GM18498 (cell line): ENCODE results near the gene VSIG2.

Experiments
- ATAC-seq: cut with Tn5 transposase; IDR thresholded peaks from one replicate; pipeline ENCODE4 v1.9.1; 2021; ENCODE audit warnings: mild to moderate bottlenecking, moderate library complexity; ENCODE audit not compliant: unreplicated experiment

VSIG2 gene

DNA sequence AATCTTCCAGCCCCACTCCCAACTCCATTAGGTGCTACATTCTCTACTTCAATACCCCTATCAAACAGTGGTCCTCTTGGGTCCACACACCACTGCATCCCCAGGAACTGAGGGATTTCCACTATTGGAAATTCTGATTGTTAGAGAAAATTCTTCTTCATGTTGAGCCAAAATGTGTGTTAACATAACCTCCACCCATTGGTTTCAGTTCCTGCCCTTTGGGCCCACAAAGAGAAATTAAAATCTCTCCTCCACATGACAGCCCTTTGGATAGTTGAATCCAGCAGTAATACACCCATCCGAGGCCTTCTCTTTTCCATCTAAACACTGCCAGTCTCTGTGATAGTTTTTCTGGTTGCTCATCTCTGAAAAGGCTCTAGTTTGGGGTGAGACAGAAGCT lies 2.1 kb downstream of the VSIG2 start:
- ATAC-seq, result no peak

- no peak for ATAC-seq
These were observed 3.3 kb downstream of the VSIG2 start for GRCh38 chr11:124748481-124749343.

GRCh38 chr11:124748100-124748418 lies 4.0 kb downstream of the VSIG2 start:
- ATAC-seq, result no peak

DNA sequence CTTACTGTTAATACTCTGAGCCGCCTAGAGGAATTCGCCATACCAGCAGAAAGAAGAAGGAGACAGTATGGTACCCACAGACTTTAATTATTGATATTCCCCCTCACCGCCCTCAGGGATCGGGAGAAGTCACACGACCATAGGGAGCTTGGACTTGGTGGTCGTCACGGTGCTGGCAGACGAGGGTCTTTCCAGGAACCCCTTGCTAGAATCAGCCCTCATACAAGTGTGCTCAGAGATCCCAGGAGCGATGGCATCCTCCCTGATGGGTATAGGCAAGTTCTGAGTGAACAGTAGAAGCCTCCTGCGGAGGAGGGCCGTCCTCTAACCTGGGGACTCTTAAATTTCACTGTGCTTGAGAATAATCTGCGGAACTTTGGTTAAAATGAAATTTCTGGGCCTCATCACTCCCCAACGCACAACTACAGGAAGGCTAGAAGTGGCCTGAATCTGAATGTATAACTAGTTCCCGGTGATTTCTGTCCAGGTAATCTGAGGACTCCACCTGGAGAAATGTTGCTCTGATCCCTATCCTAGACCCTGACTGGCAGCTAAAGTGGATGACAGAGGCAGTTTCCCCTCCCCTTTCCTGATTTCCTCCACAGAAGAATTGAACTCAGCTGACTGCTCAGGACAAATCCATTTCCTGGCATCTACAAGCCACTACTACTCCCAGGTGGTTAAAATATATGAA lies 4.5 kb downstream of the VSIG2 start:
- no peak for ATAC-seq

- peak; percentile 95 for ATAC-seq
These were observed 5.3 kb downstream of the VSIG2 start for GRCh38 chr11:124746621-124747243.

DNA sequence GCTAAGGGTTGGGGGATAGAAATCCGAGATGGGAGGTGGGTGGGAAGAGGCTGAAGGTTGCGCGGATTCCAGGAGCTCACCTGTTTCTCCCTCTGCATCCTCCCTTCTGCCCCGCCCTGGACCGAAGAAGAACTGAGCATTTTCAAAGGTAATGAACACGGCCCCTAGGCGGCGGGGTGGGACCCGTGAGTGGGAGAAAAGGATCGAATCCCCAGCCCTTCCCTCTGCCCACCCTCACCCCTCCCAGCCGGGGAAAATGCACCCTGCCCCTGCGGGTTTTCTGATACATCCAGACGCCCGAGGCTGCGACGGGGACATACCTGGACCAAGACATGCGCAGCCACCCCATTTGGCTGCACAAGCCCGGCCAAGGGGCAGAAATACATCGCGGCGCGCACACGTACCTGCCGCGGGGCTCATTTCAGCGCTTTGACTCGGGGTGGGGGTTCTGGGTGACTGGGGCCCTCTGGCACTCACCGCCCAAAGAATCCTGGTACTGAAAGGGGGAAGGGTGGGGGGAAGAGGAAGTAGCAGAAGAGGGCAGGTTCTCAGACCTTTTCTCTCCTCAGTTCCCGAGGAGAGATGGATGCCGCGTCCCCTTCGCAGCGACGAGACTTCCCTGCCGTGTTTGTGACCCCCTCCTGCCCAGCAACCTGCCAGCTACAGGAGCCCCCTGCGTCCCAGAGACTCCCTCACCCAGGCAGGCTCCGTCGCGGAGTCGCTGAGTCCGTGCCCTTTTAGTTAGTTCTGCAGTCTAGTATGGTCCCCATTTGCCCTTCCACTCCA lies 6.0 kb downstream of the VSIG2 start:
- peak; percentile 26 for ATAC-seq

DNA sequence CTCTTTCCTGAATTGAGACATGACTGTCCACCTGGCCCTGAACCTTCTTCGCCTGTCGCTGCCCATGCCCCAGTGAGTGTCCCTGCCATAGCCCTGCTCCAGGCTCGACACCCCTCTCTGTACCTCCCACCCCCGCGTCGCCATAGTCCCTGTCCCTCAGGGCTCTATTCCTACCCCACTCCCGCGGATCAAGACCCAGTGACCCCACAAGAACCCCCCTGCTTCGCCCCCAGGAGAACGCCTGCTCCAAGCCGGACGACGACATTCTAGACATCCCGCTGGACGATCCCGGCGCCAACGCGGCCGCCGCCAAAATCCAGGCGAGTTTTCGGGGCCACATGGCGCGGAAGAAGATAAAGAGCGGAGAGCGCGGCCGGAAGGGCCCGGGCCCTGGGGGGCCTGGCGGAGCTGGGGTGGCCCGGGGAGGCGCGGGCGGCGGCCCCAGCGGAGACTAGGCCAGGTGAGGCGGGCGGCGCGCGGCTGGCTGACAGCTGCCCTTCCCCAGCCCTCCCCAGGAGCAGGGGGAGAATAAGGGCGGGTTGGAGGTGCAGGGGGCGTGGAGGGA lies 6.7 kb downstream of the VSIG2 start:
- no peak for ATAC-seq

- no peak for ATAC-seq
These were observed 9.0 kb downstream of the VSIG2 start for GRCh38 chr11:124743050-124743449.

- no peak for ATAC-seq
These were observed 9.5 kb downstream of the VSIG2 start for GRCh38 chr11:124742555-124742954.

GRCh38 chr11:124740277-124740882 lies 11.7 kb downstream of the VSIG2 start:
- ATAC-seq, result peak; percentile 45

- peak; percentile 99 for ATAC-seq
These were observed 12.4 kb downstream of the VSIG2 start, which contains the start of gene NRGN for GRCh38 chr11:124739479-124740276. NRGN (plus strand) TSS chr11:124739942; CDS start chr11:124740085, 143 bp downstream.

GRCh38 chr11:124738713-124739478 lies 13.2 kb downstream of the VSIG2 start:
- no peak for ATAC-seq

GRCh38 chr11:124737638-124738305 lies 14.3 kb downstream of the VSIG2 start:
- ATAC-seq, result no peak

DNA sequence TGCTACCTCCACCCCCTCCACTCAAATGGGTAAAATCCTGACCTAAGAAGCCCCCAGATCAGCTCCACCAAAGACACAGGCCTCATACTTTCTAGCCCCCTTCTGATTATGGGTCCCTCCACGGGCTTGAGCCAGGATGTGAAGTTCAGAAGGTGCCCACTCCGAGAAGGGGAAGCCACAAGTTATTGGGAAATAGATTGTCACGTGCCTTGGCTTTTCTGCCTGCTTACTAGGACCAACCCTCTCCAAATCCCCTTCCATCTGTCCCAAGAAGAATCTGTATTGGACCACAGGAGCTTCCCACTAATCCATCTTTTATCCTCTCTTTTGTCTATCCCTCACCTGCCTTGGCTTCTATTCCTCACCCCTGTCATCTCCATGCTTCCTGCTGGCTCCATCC lies 15.3 kb downstream of the VSIG2 start:
- no peak for ATAC-seq

GRCh38 chr11:124732230-124732629 lies 19.8 kb downstream of the VSIG2 start:
- ATAC-seq, result no peak

DNA sequence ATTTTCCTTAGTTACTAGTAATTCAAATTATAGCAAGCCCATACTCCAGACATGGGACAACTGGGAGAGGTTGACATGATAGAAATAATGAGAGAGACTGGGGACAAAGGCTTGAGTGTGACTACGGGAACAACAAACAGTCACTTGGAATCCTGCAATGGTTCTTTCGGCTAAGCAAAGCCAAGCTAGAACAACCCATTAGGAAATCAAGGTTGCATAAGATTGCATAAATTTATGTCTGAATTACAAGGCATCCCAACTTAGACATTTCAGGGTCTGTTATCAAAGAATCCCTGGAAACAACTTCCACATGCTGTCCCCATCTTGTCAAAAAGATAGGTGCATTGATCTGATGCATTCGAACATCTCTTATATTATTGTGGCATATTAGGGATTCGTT lies 22.5 kb downstream of the VSIG2 start:
- ATAC-seq, result no peak

- no peak for ATAC-seq
These were observed 23.9 kb downstream of the VSIG2 start for GRCh38 chr11:124728134-124728533.

DNA sequence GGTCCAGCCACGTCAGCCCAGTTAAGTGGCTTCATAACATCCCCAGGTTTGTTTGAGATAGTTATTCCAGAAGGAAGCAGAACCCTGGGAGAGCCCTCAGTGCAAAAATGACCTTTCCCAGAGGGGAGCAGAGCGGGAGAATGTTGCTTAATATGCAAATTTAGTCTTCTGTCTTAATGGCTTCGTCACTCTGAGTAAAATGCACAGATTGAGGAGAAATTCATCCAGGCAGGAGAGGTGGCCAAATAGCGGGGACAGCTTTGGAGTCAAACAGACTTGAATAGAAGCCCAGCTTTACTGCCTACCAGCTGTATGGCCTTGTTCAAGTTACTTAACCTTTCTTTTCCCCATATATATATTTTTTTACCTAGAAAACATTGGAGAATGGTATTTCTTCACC lies 24.6 kb downstream of the VSIG2 start:
- ATAC-seq, result no peak
